Measurements from ENCODE around the gene SPOCK2. TPM values are rescaled to one million over a fixed set of nuclear protein-coding genes. Genes with fewer than 3 reads are reported as not detected.

SPOCK2 gene
- polyA plus RNA-seq, 3 donors, result 0.20 to 1.6 (median 0.45) TPM

DNA sequence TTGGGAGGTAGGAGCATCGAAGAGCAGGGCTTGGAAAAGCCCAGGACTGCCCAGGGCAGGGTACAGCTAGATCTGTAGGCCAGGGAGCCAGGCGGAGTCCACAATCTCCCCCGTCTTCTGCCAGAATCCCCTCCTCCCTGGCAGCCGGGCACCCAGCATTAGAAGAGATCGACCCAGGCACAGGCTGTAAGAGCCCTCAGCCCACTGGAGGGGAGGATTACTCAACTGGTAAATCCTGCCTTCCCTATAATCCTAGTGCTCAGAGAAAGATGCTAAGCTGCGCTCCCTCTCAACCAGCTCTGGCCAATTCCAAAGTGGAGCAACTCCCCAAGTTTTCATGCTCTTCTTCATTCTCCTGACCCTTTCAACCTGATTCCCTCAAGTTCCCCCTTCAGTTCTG, 3.2 kb downstream of the SPOCK2 start:
- no peak overlapping the region for H3K4me3 ChIP-seq (replicated peaks in 1 of 3; ENCODE audit: low read depth in 2 of 3, low read length in 3 of 3)
- no peak overlapping the region for H3K27ac ChIP-seq (ENCODE audit: low read depth in 1 of 2, low read length in 2 of 2)
- no peaks in the 10 kb centered on the region for H3K36me3 ChIP-seq (replicated peaks in 1 of 2; ENCODE audit: control insufficient read depth in 1 of 2, insufficient read depth in 2 of 2, low read length in 2 of 2)

DNA sequence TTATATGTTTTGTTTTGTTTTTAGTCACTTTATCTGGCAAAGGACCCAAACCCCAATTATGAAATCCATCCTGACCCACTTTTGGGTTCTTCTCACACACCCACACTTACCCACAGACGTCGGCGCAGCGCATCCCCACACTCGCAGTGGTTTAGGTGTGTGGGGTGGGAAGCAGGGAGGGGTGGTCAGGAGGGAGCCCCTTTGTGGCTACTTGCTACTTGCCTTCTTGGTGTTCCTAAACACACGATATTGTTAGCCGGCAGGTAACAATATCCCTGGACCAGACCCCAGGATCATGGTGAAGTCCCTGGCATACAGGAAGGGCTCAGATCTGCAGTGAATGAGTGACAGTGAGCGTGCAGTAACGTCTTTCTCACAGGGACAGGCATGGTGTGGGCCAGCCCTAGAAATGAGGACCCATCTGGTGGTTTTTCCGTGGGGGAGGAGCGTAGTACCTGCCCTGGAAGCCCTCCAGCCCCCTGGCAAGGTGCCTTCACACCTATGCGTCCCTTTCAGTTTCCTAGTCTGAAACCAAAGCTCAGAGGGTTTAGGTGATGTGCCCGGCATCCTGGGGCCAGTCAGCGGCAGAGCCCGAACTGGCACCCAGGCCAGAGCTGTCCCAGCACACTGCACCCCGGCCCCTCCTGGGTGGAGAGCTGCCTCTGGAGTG, 4.4 kb downstream of the SPOCK2 start:
- peaks cover 30 to 37% (median 33%) of the 10 kb centered on the region in 3 donors for H3K27me3 Mint-ChIP-seq (ENCODE audit: low read depth in 3 of 3)
- no peaks in the 10 kb centered on the region for H3K36me3 ChIP-seq (replicated peaks in 1 of 2; ENCODE audit: control insufficient read depth in 1 of 2, insufficient read depth in 2 of 2, low read length in 2 of 2)
- H3K27ac ChIP-seq (ENCODE audit: low read depth in 1 of 2, low read length in 2 of 2), result no peak overlapping the region
- H3K27ac Mint-ChIP-seq, result no peak overlapping the region
- H3K4me3 ChIP-seq (replicated peaks in 1 of 3; ENCODE audit: low read depth in 2 of 3, low read length in 3 of 3), result no peak overlapping the region
- no peak overlapping the region for H3K4me3 Mint-ChIP-seq
- no peaks in the 10 kb centered on the region for H3K9me3 ChIP-seq (replicated peaks in 1 of 2; ENCODE audit: control insufficient read depth in 1 of 2, insufficient read depth in 1 of 2, low read length in 2 of 2)
- H3K4me1 Mint-ChIP-seq, result peaks cover 34% of the 10 kb centered on the region
- peaks cover 4 to 11% of the 10 kb centered on the region in 2 donors for H3K36me3 Mint-ChIP-seq
- no peak overlapping the region for H2AFZ ChIP-seq (ENCODE audit: insufficient read depth, low read depth, low read length, poor library complexity, severe bottlenecking)
- no peak overlapping the region for H3K9ac ChIP-seq (ENCODE audit: insufficient read depth, low read length, poor library complexity, severe bottlenecking)
- H3K27me3 ChIP-seq (ENCODE audit: control insufficient read depth in 2 of 2, insufficient read depth in 2 of 2, low read length in 2 of 2), result peaks cover 25 to 33% of the 10 kb centered on the region in 2 donors
- no peak overlapping the region for H3K4me2 ChIP-seq (replicated peaks; ENCODE audit: extremely low read depth, low read length, poor library complexity, severe bottlenecking)
- no peak for DNase-seq
- TF ChIP-seq, protein P1, sequence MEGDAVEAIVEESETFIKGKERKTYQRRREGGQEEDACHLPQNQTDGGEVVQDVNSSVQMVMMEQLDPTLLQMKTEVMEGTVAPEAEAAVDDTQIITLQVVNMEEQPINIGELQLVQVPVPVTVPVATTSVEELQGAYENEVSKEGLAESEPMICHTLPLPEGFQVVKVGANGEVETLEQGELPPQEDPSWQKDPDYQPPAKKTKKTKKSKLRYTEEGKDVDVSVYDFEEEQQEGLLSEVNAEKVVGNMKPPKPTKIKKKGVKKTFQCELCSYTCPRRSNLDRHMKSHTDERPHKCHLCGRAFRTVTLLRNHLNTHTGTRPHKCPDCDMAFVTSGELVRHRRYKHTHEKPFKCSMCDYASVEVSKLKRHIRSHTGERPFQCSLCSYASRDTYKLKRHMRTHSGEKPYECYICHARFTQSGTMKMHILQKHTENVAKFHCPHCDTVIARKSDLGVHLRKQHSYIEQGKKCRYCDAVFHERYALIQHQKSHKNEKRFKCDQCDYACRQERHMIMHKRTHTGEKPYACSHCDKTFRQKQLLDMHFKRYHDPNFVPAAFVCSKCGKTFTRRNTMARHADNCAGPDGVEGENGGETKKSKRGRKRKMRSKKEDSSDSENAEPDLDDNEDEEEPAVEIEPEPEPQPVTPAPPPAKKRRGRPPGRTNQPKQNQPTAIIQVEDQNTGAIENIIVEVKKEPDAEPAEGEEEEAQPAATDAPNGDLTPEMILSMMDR (IDR thresholded peaks at IDR 0.05), result no peak
- intact Hi-C loops (cut with micrococcal nuclease), result no loop called here
- 97% methylated on average over 10 of the region's 16 CpGs for WGBS (ENCODE audit: insufficient coverage)
- H3K4me1 ChIP-seq (ENCODE audit: control insufficient read depth in 1 of 2, insufficient read depth in 2 of 2, low read length in 2 of 2), result peaks cover 21 to 23% of the 10 kb centered on the region in 2 donors
- H3K9me3 Mint-ChIP-seq, result peaks cover 0 to 26% (median 6%) of the 10 kb centered on the region in 7 donors
- no peaks in the 10 kb centered on the region for H3K79me2 ChIP-seq (ENCODE audit: insufficient read depth, low read length)
- no peaks in the 10 kb centered on the region for H4K20me1 ChIP-seq (ENCODE audit: insufficient read depth, low read length)

More for the DNA sequence above, 3.2 kb downstream of the SPOCK2 start:
- TF ChIP-seq, protein P1 (IDR thresholded peaks at IDR 0.05), result no peak
- 83% methylated on average over 1 of the region's 6 CpGs for WGBS (ENCODE audit: insufficient coverage)
- Mint-ChIP-seq H3K27ac (peak overlapping the region in 3 of 7 donors; percentile 6 to 11 (median 7)), H3K27me3 (ENCODE audit: low read depth in 3 of 3) (peaks cover 34 to 41% (median 36%) of the 10 kb centered on the region in 3 donors), H3K4me3 (no peak overlapping the region), H3K4me1 (peaks cover 40% of the 10 kb centered on the region), H3K9me3 (peaks cover 0 to 27% (median 6%) of the 10 kb centered on the region in 7 donors), H3K36me3 (peaks cover 4 to 14% of the 10 kb centered on the region in 2 donors)
- intact Hi-C loops (cut with micrococcal nuclease), result no loop called here
- H3K4me1 ChIP-seq (ENCODE audit: control insufficient read depth in 1 of 2, insufficient read depth in 2 of 2, low read length in 2 of 2), result peaks cover 29 to 34% of the 10 kb centered on the region in 2 donors
- no peak overlapping the region for H2AFZ ChIP-seq (ENCODE audit: insufficient read depth, low read depth, low read length, poor library complexity, severe bottlenecking)
- H4K20me1 ChIP-seq (ENCODE audit: insufficient read depth, low read length), result no peaks in the 10 kb centered on the region
- H3K4me2 ChIP-seq (replicated peaks; ENCODE audit: extremely low read depth, low read length, poor library complexity, severe bottlenecking), result no peak overlapping the region
- H3K79me2 ChIP-seq (ENCODE audit: insufficient read depth, low read length), result no peaks in the 10 kb centered on the region
- no peaks in the 10 kb centered on the region for H3K9me3 ChIP-seq (replicated peaks in 1 of 2; ENCODE audit: control insufficient read depth in 1 of 2, insufficient read depth in 1 of 2, low read length in 2 of 2)
- no peak overlapping the region for H3K9ac ChIP-seq (ENCODE audit: insufficient read depth, low read length, poor library complexity, severe bottlenecking)
- DNase-seq, result no peak
- peaks cover 25 to 35% of the 10 kb centered on the region in 2 donors for H3K27me3 ChIP-seq (ENCODE audit: control insufficient read depth in 2 of 2, insufficient read depth in 2 of 2, low read length in 2 of 2)
